GM19193 (cell line): ENCODE data around the gene MAP3K3.

Source experiments
- POLR2A ChIP-seq: IDR thresholded peaks from 4 replicates; pipeline ENCODE4 v1.6.1; 2011; ENCODE audit not compliant: insufficient read depth, insufficient read length; ENCODE audit errors: extremely low read depth

The MAP3K3 gene

GRCh38 chr17:63718988-63719387 lies 96.8 kb downstream of the MAP3K3 start:
- TF ChIP-seq POLR2A = no peak

GRCh38 chr17:63722403-63722802 lies 100.2 kb downstream of the MAP3K3 start:
- no peak for TF ChIP-seq POLR2A

- no peak for TF ChIP-seq POLR2A
Observed at GRCh38 chr17:63735691-63736090, 113.5 kb downstream of the MAP3K3 start.

GRCh38 chr17:63740464-63741142 lies 118.4 kb downstream of the MAP3K3 start:
- no peak for TF ChIP-seq POLR2A

DNA sequence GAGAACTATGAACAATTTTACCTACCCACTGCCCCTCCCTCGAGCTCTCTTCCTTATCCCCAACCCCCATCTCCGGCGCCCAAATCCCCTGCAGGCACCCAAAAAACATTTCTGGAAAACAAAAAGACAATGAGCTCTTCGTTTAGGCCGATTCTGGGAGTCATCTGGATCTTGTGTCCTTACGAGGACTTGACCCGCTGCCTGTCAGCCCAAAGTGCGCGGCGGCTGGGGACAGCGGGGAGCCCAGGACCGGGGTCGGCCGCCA lies 118.9 kb downstream of the MAP3K3 start:
- TF ChIP-seq POLR2A = no peak

DNA sequence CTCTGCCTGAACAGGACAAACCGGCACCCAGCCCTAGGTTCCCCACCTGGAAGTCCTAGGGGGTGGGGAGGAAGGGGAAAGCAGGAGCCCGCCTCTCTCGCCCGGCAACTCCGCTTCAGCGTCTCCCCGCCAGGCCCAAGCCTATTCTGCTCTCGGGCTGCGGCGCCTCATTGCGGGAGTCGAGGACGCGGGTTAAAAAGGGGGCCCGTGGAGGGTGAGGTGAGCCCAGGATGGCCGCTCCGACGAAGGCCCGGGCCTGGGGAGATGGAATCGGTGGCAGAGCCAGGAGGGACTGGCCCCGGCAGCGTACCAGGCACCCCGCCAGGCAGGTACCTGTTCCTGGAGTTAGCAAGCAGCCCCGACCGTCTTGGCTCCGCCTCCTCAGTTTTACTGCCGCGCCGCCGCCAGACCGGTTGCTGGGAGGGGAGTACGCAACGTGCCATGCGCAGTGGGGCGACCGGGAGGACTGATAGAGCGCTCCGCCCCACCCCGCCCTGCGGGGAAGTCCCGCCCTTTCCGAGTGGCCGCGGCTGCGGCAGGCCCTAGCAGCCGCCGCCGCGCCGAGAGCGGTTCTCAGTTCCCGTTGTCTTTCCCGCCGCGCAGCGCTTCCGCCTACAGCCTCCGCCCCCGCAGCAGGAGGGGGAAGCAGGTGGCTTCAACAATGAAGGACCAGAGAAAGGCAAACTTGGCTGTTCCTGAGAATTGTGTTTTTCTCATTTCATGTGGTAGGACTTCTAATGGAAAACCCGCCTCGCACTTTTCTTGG lies 119.4 kb downstream of the MAP3K3 start, which contains the start of gene STRADA:
Gene STRADA, minus strand, starts transcription at position 392 of the 766 bp plus-strand sequence. CDS start 13,430 bp downstream, outside the sequence.
- peak; percentile 95 for TF ChIP-seq POLR2A
